ENCODE data around the gene TGFB1I1.

DNA sequence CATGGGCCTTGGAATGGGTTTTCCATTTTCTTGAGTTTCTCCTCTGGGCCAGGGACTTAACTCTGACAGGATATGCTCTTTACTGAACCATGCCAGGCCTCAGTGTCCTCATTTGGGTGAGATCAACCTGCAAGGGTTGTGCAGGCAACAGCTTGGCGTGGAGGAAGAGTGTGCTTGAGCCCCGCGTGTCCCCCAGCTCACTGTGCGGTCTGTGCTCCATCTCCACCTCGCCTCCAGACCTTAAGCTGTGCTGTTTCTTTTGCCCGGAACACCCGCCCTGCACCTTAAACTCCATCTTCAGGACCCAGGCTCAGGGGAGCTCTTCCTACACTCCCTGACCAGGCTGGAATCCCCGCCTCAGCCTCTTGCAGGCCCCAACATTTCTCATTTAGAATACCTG, 26.5 kb downstream of the TGFB1I1 start:
- TF ChIP-seq, protein P1, sequence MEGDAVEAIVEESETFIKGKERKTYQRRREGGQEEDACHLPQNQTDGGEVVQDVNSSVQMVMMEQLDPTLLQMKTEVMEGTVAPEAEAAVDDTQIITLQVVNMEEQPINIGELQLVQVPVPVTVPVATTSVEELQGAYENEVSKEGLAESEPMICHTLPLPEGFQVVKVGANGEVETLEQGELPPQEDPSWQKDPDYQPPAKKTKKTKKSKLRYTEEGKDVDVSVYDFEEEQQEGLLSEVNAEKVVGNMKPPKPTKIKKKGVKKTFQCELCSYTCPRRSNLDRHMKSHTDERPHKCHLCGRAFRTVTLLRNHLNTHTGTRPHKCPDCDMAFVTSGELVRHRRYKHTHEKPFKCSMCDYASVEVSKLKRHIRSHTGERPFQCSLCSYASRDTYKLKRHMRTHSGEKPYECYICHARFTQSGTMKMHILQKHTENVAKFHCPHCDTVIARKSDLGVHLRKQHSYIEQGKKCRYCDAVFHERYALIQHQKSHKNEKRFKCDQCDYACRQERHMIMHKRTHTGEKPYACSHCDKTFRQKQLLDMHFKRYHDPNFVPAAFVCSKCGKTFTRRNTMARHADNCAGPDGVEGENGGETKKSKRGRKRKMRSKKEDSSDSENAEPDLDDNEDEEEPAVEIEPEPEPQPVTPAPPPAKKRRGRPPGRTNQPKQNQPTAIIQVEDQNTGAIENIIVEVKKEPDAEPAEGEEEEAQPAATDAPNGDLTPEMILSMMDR (IDR thresholded peaks at IDR 0.05): no peak
- TF ChIP-seq POLR2AphosphoS5 (IDR thresholded peaks at IDR 0.05): no peak

All from breast epithelium (tissue), 3 donors.